HG03571 (cell line): Measurements from ENCODE around the gene EXPH5.
"Not testable (repeated sequence)": the region's sequence is repeated elsewhere in the genome, so short reads cannot be mapped to it uniquely, and the experiment has no call there.

Experiments
- ATAC-seq: cut with Tn5 transposase; IDR thresholded peaks from one replicate; pipeline ENCODE4 v1.9.1; 2021; ENCODE audit not compliant: unreplicated experiment

Gene EXPH5

GRCh38 chr11:108593214-108593922 lies at the start of gene EXPH5:
Gene EXPH5 (minus strand): TSS chr11:108593768. CDS start chr11:108593536, 232 bp downstream.
- peak; percentile 97 for ATAC-seq

GRCh38 chr11:108641752-108642151 lies 48.2 kb upstream of the EXPH5 start:
- ATAC-seq, result not testable (repeated sequence)

DNA sequence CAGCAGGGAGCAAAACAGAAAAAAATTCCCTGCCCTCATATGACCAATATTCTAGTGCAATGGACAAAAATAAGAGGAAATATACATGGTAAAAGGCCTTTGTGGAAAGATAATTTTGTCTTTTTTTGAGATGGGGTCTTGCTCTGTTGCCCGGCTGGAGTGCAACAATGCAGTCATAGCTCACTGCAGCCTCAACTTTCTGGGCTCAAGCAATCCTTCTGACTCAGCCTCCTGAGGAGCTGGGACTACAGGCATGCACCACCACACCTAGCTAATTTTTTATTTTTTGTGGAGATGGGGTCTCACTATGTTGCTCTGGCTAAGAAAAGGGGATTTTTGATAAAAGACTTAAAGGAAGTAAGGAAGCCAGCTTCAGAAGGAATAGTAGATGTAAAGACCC lies 45.6 kb upstream of the EXPH5 start:
- ATAC-seq, result no peak

DNA sequence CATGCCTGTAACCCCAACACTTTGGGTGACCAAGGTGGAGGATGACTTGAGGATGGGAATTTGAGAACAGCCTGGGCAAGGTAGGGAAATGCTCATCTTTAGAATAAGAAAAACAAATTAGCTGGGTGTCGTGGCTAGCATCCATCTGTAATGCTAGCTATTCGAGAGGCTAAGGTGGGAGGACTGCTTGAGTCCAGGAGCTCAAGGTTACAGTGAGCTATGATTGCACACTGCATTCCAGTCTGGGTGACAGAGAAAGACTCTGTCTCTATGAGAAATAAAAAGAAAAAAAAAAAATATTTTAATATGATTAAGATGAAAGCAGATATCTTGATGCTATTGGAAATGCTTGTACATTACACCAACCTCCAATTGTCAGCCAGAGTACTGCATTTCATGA lies 42.7 kb upstream of the EXPH5 start:
- ATAC-seq, result no peak

DNA sequence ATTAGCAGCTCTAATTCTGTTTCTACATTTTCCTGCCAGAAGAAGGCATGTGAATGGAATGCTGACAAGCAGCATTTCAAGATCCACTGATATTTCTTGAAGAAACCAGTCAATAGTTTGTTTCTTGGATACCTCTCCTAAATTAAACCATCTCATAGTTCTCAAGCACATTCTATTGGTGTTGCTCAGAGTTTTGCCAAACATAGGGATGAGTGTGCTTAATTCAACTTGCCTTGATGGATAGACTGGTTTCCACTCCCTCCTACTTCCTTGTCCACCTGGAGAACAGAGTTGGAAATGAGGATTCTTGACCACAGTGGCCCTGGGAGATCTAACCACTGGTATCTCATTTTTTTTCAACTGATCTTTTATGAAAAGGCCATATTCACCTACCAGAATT lies 41.5 kb upstream of the EXPH5 start:
- no peak for ATAC-seq

DNA sequence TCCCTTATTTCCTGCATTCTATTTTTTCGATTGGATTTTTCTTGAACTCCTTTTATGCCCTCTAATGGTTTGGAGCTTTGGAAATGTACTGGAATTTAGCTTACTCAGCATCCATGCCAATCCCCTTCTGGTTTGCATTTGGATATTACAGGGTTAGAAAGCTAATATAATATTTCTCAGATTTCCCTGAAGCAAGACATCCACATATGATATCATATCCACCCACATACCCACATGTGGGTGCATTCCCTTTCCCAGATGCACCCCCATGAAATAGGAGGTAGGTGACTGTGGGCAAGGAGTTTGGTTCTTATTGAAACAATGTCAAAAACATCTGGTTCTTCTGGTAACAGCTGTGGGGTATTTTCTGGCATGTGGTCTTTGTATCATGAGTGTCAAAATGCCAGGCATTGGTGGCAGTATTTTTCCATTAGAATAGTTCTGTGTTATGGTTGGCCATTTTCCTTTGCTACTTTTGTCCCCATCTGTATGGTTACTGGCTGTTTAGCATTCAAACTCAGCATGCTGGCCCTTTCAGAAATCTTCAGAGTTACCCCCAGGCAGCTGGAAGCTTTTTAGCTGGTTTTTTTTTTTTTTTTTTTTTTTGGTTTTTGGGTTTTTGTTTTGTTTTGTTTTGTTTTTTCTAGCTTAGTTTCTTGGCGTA lies 38.6 kb upstream of the EXPH5 start:
- no peak for ATAC-seq

- no peak for ATAC-seq
Observed at GRCh38 chr11:108629274-108629673, 35.7 kb upstream of the EXPH5 start.

GRCh38 chr11:108628812-108629211 lies 35.2 kb upstream of the EXPH5 start:
- ATAC-seq, result no peak

GRCh38 chr11:108628326-108628725 lies 34.8 kb upstream of the EXPH5 start:
- no peak for ATAC-seq

DNA sequence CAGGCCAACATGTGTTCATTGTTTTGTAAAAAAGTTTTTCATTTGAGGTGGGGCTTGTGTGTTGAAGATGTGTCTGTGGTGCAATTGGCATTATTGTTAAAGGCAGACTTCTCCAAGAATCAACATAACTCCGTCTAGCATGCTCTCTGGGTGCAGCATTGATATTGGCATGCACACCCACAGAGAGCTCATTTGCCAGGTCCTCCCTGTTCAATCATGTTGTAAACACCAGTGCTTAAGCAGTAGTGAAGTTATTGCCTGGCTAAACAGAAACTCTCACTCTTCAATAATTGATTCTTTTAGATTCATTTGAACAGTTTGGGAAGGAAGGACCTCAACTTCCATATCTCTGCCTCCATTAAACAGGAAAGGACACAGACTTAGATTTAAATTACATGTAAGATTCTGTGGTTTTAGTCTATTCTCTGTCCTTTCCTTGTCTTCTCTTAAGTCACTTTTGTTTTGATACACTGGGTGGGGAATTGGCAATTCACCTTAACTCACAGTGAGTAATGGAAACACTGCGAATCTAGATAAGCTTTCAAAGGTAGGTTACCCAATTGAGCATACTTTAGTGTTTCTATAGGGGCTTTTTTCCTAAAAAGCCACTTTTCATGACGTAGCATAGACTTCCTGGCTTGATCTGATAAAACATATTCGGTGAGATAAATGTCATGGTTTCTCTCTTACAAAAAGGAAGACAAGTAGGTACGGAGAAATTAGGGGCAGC lies 30.8 kb upstream of the EXPH5 start:
- no peak for ATAC-seq

- ATAC-seq, result no peak
Observed at GRCh38 chr11:108622341-108622740, 28.8 kb upstream of the EXPH5 start.

DNA sequence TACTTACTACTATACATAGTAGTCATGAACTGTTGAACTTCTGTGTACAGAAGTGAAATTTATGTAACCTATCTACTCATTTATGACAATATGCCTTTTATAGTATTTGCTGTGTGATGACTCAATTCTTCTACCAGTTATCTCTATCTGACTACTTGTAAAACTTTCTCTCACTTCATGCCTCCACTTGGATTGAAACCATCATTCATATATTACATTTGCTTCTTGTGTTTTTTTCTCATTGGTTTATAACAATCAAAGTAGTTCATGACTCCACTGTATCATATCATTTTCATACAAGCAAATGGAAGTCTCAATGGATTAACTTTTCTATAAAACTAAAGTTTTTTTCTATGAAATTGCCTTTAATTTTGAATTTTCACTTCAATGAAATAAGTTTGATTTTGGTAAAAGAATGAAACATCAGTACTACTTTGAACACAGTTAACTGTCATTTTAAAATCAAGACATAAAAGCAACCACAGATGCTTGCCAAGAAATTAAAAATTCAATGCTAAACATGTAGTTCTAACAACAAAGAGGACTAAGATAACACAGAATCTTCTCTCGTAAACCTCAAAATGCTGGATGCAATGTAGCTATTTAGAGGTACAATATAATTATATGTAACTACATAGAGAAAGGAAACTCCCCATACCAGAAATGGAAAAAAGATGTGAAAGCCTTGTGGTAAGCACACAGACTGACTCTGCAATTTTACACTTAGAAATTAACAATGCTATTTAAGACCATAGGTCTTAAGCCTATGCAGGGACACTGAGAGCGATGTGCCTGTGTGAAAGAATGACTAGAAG lies 27.6 kb upstream of the EXPH5 start:
- ATAC-seq, result peak; percentile 83

GRCh38 chr11:108618529-108618928 lies 25.0 kb upstream of the EXPH5 start:
- ATAC-seq, result no peak

DNA sequence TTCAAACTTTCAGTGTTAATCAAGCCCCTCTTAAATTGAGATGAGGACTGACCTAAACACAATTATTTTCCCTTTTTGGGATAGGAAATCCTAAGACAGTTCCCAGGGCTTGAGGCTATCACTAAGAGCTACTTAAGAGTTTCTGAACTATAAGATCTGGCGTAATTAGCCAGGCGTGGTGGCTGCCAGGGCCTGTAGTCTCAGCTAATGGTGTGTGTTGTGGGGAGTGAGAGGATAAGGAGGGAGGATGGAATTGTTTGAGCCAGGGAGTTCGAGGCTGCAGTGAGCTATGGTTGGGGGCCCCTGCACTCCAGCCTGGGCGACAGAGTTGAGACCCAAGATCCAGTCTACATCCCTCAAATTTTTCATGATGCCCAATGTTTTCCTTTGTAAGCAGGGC lies 23.5 kb upstream of the EXPH5 start:
- no peak for ATAC-seq

DNA sequence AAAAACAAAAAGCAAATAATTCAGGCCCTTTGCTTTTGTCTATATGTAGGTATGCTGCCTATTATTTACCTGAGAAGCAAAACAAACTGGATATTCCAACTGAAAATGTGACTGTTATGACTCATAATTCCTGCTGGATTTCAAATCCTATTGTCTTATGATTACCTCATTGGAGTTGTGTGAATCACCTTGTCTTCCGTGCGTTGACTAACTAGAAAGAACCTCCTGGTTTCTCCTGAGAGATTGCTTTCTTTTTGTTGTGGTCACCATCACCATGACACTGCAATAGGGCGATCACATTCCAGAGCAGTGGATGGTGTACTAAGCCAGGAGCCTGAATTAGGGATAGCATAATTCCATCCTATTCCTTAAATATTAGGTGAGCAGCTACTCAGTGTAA lies 23.0 kb upstream of the EXPH5 start:
- no peak for ATAC-seq

DNA sequence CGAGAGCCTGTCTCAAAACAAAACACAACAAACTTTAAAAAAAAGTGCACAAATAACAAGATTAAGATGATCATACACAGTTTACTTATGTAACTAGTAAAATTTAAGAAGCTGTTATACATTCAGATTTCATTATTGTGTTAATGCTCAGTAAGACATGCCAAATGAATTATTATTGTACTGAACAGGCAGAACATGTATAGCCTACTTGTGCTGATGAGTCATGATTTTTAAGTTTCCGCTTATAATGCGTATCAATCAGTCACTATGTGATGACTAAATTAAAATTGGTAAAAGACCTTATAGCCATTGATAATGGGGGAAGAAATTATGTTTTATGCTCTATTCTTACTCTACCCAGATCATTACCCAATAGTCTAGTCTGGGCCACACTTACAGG lies 20.5 kb upstream of the EXPH5 start:
- no peak for ATAC-seq

GRCh38 chr11:108609682-108610081 lies 16.1 kb upstream of the EXPH5 start:
- ATAC-seq, result no peak

- no peak for ATAC-seq
Observed at GRCh38 chr11:108608548-108608947, 15.0 kb upstream of the EXPH5 start.

DNA sequence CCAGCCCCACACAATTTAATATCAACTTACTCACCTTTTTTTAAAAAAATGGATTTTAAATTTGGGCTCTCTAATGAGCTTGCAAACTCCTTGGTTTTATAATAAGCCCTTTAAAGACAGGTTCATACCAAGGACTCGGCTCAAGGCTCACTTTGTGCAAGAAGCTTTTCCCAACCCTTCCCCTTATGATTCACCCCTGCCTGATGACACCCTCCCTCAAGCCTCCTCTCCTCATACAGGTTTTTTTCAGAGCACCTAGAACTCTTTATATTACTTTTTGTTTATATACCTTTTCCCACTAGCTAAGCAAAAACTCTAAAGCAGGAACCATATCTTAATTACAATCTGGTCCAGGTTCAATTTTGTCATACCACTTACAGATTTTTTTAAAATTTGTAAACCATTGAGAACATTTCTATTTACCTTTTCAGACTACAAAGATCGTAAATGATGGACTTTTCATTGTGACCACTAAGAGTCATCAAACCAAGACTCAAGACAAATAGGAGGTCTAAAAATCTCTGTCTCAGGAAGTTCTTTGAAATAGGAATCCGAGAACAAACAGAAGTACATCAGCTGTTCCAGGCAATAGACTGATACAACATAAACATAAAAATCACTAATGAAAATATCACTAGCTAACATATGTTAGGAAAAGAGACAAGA lies 13.1 kb upstream of the EXPH5 start:
- no peak for ATAC-seq

GRCh38 chr11:108606070-108606469 lies 12.5 kb upstream of the EXPH5 start:
- no peak for ATAC-seq

GRCh38 chr11:108602818-108603217 lies 9.2 kb upstream of the EXPH5 start:
- not testable (repeated sequence) for ATAC-seq
